AG10803 (cell line): ENCODE data around the gene ADAMTS19.

ENCODE experiments used
- DNase-seq: peaks from one replicate; pipeline ENCODE4 v3.0.0; 2010; ENCODE audit warnings: low read depth
- H3K4me3 ChIP-seq: 2 replicates; pipeline ENCODE4 v1.5.1; 2011; ENCODE audit warnings: mild to moderate bottlenecking, low read length, control low read depth
- TF ChIP-seq, protein P1 (sequence below): conservative IDR thresholded peaks from 2 replicates; pipeline ENCODE4 v1.5.1; 2011; ENCODE audit warnings: mild to moderate bottlenecking, low read length, control low read depth, inconsistent platforms

ADAMTS19 gene

DNA sequence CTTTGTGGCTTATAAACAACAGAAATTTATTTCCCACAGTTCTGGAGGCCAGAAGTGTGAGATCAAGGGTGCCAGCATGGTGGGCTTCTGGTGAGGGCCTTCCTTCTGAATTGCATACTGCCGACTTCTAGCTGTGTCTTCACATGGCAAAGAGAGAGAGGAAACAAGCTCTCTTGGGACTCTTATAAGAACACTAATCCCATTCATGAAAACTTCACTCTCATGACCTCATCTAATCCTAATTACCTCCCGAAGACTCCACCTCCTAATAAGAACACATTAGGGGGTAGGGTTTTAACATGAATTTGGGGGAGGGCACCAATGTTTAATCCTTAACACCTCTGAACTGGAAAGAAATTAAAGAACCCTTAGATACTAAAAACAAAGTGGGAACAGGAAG is 211.9 kb downstream of the ADAMTS19 start:
- no peak for DNase-seq
- TF ChIP-seq, protein P1, sequence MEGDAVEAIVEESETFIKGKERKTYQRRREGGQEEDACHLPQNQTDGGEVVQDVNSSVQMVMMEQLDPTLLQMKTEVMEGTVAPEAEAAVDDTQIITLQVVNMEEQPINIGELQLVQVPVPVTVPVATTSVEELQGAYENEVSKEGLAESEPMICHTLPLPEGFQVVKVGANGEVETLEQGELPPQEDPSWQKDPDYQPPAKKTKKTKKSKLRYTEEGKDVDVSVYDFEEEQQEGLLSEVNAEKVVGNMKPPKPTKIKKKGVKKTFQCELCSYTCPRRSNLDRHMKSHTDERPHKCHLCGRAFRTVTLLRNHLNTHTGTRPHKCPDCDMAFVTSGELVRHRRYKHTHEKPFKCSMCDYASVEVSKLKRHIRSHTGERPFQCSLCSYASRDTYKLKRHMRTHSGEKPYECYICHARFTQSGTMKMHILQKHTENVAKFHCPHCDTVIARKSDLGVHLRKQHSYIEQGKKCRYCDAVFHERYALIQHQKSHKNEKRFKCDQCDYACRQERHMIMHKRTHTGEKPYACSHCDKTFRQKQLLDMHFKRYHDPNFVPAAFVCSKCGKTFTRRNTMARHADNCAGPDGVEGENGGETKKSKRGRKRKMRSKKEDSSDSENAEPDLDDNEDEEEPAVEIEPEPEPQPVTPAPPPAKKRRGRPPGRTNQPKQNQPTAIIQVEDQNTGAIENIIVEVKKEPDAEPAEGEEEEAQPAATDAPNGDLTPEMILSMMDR: no peak
- no peak overlapping the region for H3K4me3 ChIP-seq

DNA sequence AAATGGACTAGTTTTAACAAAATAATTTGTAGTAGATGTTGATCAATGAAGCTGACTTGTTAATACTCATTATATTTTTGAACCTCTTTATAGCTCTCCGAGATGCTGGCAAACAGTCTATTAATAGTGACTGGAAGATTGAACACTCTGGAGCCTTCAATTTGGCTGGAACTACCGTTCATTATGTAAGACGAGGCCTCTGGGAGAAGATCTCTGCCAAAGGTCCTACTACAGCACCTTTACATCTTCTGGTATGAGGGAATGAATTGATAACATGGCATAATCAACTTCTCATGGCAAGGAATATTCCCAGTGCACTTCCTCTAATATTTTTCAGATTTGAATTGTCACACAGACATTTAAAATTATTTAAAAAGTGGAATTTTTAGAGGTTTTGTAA is 219.6 kb downstream of the ADAMTS19 start:
- DNase-seq: no peak
- TF ChIP-seq, protein P1: no peak
- H3K4me3 ChIP-seq: no peak overlapping the region

GRCh38 chr5:129687941-129688340 is 227.8 kb downstream of the ADAMTS19 start:
- H3K4me3 ChIP-seq: no peak overlapping the region
- no peak for DNase-seq
- TF ChIP-seq, protein P1: no peak

GRCh38 chr5:129689045-129689444 is 228.9 kb downstream of the ADAMTS19 start:
- TF ChIP-seq, protein P1: no peak
- DNase-seq: no peak
- H3K4me3 ChIP-seq: no peak overlapping the region

- no peak for DNase-seq
- no peak overlapping the region for H3K4me3 ChIP-seq
- TF ChIP-seq, protein P1: no peak
Measured at GRCh38 chr5:129691220-129691619, 231.1 kb downstream of the ADAMTS19 start.

- DNase-seq: no peak
- TF ChIP-seq, protein P1: no peak
Measured at GRCh38 chr5:129696636-129697035, 236.5 kb downstream of the ADAMTS19 start.

DNA sequence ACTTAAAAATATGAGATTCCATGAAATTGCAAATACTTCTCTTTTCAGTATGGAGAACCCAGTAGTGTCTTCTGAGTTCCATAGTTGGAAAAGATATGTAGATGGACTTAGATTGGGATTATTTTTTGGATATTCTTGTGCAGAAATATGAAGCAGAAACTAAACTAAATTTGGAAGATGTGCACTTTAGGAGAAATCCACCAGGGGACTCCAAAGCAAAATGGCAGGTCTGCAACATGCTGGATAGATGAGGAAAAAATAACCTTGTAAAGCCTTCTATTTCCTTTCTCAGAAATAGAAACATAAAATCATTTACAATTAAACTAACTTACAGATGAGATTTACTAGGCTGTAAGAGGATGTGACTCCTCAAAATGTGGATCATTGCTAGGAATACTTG is 238.6 kb downstream of the ADAMTS19 start:
- no peak overlapping the region for H3K4me3 ChIP-seq
- no peak for DNase-seq
- TF ChIP-seq, protein P1: no peak

More at GRCh38 chr5:129696636-129697035, 236.5 kb downstream of the ADAMTS19 start:
- no peak overlapping the region for H3K4me3 ChIP-seq
